Measurements from ENCODE around the gene GPR25. TPM values are rescaled to one million over a fixed set of nuclear protein-coding genes. Genes with fewer than 3 reads are reported as not detected.
A peak's percentile ranks its signal among the peaks of the same experiment; 100 is the strongest.

GPR25 gene
- total and polyA plus RNA-seq, 10 of the 15 experiments (the other 5 are each of a cell fraction or from before 2014, with no cell fraction given): not detected

DNA sequence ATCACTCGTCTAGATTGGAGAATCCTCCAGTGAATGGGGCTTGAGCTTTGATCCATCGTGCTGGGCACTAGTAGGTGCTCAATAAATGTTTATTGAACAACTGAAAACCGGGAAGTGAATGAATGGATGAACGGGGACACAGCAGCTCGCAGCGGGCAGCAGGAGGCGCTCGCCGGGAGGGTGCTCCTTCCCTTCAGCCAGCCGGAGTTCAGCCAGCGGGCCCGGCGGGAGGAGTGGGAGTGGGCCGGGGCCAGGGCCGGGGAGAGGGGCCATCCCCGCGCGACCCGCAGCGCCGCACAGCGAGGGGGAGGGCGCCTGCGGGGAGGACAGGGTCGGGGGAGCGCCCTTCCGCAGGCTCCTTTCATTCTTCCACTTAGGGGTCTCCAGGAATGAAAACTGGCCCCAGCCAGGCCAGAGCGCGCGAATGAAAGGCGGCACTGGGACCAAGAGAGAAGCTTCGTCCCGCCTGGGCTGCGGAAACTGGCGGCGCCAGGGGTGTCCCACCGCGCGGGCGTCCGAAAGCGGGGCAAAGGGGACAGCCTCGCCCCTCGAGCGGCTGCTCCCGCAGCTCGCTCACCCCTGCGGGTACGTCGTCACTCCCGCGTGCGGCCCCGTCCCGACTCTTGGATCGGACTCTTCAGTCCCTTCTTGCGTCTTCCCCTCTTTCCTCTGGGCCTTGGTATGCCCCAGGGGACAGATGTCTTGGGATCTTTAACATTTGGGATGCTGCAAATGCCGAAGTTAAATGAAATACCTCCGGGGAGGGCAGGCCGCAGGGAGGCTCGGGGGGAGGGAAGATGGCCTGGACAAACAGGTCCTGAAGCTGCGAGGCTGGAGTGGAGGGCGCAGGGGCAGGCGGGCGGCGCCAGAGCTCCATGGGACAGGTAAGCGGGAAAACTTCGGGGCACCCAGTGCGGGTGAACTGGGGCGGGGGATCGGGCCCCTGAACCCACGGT, 18.3 kb downstream of the GPR25 start (continued):
- TF ChIP-seq BRCA1 (IDR thresholded peaks at IDR 0.05; ENCODE audit: low read depth, low read length) (no peak), STAT3 (IDR thresholded peaks at IDR 0.05; ENCODE audit: low read depth, low read length) (no peak), GATAD2B (conservative IDR thresholded peaks at IDR 0.05; ENCODE audit: low read depth) (peak; percentile 80), CBX3 (IDR thresholded peaks at IDR 0.05; ENCODE audit: borderline replicate concordance, low read depth) (no peak), BHLHE40 (IDR thresholded peaks at IDR 0.05; ENCODE audit: borderline replicate concordance in 1 of 2, low read depth in 2 of 2, low read length in 1 of 2) (peak; percentile 91 to 96), CBX5 (IDR thresholded peaks at IDR 0.05; ENCODE audit: low read depth) (no peak), POLR2AphosphoS2 (IDR thresholded peaks at IDR 0.05; ENCODE audit: low read depth, low read length) (no peak), ESRRA (IDR thresholded peaks at IDR 0.05; ENCODE audit: low read length) (no peak), HDGF (IDR thresholded peaks at IDR 0.05) (no peak), RELA (IDR thresholded peaks at IDR 0.05; ENCODE audit: borderline replicate concordance, partially characterized antibody) (no peak), DPF2 (IDR thresholded peaks at IDR 0.05) (peak; percentile 37; the same call in 1 of the 2 replicates), EZH2 (IDR thresholded peaks at IDR 0.05; ENCODE audit: borderline replicate concordance, control insufficient read depth, low read depth, low read length) (no peak), SRF (IDR thresholded peaks at IDR 0.05; ENCODE audit: low read depth in 2 of 2, low read length in 2 of 2) (no peak)
- TF ChIP-seq, protein P1, sequence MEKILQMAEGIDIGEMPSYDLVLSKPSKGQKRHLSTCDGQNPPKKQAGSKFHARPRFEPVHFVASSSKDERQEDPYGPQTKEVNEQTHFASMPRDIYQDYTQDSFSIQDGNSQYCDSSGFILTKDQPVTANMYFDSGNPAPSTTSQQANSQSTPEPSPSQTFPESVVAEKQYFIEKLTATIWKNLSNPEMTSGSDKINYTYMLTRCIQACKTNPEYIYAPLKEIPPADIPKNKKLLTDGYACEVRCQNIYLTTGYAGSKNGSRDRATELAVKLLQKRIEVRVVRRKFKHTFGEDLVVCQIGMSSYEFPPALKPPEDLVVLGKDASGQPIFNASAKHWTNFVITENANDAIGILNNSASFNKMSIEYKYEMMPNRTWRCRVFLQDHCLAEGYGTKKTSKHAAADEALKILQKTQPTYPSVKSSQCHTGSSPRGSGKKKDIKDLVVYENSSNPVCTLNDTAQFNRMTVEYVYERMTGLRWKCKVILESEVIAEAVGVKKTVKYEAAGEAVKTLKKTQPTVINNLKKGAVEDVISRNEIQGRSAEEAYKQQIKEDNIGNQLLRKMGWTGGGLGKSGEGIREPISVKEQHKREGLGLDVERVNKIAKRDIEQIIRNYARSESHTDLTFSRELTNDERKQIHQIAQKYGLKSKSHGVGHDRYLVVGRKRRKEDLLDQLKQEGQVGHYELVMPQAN (conservative IDR thresholded peaks at IDR 0.05): peak; percentile 21; the same call in 1 of the 2 replicates
- TF ChIP-seq, protein P2, sequence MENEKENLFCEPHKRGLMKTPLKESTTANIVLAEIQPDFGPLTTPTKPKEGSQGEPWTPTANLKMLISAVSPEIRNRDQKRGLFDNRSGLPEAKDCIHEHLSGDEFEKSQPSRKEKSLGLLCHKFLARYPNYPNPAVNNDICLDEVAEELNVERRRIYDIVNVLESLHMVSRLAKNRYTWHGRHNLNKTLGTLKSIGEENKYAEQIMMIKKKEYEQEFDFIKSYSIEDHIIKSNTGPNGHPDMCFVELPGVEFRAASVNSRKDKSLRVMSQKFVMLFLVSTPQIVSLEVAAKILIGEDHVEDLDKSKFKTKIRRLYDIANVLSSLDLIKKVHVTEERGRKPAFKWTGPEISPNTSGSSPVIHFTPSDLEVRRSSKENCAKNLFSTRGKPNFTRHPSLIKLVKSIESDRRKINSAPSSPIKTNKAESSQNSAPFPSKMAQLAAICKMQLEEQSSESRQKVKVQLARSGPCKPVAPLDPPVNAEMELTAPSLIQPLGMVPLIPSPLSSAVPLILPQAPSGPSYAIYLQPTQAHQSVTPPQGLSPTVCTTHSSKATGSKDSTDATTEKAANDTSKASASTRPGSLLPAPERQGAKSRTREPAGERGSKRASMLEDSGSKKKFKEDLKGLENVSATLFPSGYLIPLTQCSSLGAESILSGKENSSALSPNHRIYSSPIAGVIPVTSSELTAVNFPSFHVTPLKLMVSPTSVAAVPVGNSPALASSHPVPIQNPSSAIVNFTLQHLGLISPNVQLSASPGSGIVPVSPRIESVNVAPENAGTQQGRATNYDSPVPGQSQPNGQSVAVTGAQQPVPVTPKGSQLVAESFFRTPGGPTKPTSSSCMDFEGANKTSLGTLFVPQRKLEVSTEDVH (IDR thresholded peaks at IDR 0.05; ENCODE audit: low read depth, partially characterized antibody): no peak
- TF ChIP-seq, protein P3, sequence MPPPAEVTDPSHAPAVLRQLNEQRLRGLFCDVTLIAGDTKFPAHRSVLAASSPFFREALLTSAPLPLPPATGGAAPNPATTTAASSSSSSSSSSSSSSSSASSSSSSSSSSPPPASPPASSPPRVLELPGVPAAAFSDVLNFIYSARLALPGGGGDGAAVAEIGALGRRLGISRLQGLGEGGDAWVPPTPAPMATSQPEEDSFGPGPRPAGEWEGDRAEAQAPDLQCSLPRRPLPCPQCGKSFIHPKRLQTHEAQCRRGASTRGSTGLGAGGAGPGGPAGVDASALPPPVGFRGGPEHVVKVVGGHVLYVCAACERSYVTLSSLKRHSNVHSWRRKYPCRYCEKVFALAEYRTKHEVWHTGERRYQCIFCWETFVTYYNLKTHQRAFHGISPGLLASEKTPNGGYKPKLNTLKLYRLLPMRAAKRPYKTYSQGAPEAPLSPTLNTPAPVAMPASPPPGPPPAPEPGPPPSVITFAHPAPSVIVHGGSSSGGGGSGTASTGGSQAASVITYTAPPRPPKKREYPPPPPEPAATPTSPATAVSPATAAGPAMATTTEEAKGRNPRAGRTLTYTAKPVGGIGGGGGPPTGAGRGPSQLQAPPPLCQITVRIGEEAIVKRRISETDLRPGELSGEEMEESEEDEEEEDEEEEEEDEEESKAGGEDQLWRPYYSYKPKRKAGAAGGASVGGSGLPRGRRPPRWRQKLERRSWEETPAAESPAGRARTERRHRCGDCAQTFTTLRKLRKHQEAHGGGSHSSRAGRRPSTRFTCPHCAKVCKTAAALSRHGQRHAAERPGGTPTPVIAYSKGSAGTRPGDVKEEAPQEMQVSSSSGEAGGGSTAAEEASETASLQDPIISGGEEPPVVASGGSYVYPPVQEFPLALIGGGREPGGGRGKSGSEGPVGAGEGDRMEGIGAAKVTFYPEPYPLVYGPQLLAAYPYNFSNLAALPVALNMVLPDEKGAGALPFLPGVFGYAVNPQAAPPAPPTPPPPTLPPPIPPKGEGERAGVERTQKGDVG (CRISPR knock-in tag; IDR thresholded peaks at IDR 0.05): no peak
- TF ChIP-seq, protein P4, sequence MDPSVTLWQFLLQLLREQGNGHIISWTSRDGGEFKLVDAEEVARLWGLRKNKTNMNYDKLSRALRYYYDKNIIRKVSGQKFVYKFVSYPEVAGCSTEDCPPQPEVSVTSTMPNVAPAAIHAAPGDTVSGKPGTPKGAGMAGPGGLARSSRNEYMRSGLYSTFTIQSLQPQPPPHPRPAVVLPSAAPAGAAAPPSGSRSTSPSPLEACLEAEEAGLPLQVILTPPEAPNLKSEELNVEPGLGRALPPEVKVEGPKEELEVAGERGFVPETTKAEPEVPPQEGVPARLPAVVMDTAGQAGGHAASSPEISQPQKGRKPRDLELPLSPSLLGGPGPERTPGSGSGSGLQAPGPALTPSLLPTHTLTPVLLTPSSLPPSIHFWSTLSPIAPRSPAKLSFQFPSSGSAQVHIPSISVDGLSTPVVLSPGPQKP (IDR thresholded peaks at IDR 0.05; ENCODE audit: low read depth, low read length): no peak
